Amygdala (tissue), 56 donors: ENCODE results near the gene CIDEB.

Experiments
- DNase-seq, 56 donors: peaks; one replicate each; lab custom pipeline; 2025; lab: John Stamatoyannopoulos, UW

Gene CIDEB

DNA sequence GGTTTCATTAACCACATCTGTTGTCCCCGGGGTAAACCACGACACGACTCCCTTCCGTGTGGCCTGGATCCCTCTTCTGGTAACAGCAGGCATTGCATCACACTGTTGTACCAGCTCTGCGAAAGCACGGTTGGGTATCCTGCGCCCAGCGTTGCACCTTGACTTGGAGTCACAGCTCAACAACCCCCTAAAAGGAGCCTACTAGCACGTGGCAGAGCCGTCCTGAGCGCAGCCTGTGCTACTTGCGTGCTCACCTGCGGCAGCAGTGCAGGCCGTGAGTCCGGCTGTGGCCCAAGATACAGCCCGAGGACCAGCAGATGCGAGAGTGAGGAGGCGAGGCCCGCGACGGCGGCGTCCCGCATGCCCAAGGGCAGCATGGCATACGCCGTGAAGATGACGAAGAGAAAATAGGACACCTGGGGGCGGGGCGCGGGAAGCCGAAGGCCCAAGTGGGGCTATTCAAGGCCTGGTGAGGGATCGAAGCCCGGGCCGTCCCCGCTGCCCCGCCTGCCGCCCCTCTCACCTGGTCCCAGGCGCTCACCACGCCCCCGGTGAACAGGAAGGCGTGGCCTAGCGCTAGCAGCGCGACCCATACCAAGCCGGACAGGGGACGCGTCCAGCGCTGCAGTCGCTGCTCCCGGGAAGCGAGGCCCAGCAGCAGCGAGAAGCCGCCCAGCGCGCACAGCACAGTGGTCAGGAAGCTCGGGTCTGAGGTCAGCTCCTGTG lies 24.7 kb upstream of the CIDEB start:
- DNase-seq, result peak in 26 of 56 donors; percentile 9 to 77 (median 35)

- DNase-seq, result no peak
Measured at GRCh38 chr14:24331731-24332267, 24.0 kb upstream of the CIDEB start.

DNA sequence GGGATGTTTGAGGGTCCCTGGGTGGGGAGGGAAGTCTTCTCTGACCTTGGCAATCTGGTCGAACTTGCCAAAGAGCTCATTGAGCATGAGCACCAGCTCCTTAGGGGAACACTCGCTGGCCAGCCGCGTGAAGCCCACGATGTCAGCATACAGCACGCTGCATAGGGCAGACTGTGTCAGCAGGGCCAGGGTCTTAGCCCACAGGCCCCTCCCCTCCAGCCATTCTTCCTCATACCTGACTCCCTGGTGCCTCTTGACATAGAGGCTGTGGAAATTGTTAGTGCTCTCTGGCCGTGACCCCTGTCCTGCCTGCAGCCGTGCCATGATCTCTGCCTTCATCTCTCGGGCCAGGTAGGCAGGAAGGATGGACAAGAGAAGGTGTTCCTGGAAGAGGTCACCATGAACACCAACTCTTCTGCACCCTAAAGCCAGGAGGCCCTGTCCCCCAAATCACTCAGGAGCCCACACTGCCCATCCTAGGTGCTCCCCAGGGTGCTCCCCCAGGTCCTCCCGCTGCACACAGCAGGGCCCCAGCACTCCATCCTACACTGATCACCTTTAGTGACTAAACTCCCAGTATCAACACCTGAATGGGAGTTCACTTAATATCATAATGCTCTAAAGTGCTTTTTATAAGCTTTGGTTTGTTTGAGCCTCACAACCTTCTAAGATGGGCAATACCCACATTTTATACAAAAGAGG lies 23.3 kb upstream of the CIDEB start:
- DNase-seq, result no peak

DNA sequence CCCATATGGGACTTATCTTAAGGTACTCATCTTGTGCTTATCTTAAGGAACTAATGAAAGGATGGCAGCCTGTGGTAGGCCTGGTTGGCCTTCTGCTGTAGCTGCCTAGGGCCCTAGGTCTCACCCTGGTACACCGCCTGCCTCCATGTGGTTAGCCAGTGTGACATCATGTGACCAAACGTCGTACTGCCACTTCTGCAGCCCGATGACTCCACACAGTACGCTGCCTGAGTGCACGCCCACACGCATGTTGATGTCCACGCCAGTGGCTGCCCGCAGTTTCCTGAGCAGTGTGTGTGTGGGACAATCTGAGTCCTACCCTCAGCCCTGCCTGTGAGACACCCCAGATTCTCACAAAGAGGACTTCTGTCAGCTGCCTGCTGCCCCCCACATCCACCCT lies 22.0 kb upstream of the CIDEB start:
- DNase-seq, result peak in 2 of 56 donors; percentile 26 to 44

DNA sequence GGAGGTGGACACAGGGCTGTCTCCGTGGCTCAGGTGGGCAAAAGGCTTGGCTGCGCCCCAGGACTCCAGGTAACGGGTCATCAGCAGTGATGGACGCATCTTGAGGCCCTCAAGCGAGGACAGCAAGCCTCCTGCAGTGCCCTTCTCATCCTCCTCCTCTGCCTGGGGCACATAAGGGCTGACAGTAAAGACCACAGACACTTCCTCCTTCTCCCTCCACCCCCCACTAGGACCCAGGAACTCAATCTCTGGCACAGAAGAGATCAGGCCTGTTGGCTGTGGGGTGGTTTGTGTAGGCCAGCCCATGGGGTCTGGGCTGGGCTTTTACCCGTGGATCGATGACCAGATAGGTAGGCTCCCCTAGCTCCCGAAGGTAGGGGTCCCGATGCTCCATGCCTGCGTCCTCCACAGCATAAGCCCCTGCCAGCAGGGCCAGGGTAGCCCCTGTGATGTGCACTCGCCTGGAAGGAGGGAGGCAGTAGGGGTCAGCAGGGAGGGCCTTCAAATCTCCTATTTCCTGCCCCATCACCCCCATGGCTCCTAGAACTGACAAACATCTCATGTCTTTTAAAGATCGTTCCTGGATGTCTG lies 21.4 kb upstream of the CIDEB start:
- DNase-seq, result no peak

GRCh38 chr14:24327914-24328313 lies 20.1 kb upstream of the CIDEB start:
- DNase-seq, result peak in 15 of 56 donors; percentile 15 to 65 (median 42)

GRCh38 chr14:24327303-24327702 lies 19.5 kb upstream of the CIDEB start:
- DNase-seq, result no peak

DNA sequence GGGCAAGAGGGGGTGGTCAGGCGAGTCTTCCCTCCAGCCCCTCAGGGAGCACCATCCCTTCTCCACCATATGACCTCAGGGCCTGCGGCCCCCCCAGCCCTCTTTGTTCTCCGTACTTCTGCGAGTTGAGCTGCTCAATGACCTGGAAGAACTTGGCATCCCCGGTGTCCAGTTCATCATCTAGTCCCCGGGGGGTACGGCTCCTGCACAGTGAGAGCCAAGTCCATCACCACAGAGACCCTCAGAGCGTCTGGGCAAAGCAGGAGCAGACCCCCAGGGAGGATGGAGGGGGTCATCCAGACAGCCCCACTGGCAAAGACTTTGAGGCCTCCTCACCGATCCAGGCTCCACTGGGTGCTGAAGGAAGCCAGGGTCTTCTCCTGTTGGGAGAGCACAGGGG lies 18.2 kb upstream of the CIDEB start:
- no peak for DNase-seq

DNA sequence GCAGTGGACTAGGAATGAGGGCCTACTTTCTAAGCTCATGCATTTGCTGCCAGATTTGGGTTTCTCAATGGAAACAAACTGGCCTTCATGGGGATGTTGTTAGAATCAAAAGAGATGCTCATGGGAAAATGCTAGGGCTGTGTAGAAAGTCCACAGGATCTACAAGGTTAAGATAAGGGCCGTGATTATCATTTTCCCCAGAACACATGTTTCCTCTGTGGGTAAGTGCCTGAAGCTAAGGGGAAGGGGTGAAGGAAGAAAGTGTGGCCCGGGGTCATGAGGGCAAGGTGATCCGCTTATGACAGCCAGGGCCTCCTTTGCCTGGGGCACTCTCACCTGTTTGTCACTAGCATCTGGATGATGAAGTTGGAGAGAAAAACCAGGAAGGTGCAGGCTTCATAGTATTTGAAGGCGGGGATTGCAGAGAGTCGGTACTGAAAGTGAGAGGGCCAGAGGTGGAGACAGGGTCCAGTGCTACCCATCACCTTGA lies 17.3 kb upstream of the CIDEB start:
- no peak for DNase-seq

GRCh38 chr14:24324024-24324423 lies 16.2 kb upstream of the CIDEB start:
- DNase-seq, result no peak

DNA sequence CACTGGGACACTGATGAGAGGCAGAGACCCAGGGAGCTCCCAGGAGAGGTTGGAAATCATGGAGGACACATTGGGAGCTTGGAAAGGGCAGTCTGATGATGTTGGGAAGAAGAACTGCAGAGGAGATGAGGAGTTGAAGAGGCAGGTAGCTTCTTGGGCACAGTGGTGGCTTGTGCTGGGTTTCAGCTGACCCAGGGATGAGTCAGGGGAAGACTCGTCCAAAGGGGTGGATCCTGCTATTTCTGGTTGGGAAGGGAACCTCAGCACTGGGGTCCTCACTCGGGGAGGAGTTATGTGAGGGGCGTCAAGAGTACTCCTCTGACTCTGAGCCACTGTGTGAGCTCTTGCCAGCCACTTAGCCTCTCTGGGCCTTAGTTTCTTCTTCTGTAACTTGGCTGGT lies 15.6 kb upstream of the CIDEB start:
- DNase-seq, result no peak

- DNase-seq, result no peak
Measured at GRCh38 chr14:24322672-24323071, 14.9 kb upstream of the CIDEB start.

GRCh38 chr14:24321212-24321975 lies 13.6 kb upstream of the CIDEB start:
- DNase-seq, result no peak

DNA sequence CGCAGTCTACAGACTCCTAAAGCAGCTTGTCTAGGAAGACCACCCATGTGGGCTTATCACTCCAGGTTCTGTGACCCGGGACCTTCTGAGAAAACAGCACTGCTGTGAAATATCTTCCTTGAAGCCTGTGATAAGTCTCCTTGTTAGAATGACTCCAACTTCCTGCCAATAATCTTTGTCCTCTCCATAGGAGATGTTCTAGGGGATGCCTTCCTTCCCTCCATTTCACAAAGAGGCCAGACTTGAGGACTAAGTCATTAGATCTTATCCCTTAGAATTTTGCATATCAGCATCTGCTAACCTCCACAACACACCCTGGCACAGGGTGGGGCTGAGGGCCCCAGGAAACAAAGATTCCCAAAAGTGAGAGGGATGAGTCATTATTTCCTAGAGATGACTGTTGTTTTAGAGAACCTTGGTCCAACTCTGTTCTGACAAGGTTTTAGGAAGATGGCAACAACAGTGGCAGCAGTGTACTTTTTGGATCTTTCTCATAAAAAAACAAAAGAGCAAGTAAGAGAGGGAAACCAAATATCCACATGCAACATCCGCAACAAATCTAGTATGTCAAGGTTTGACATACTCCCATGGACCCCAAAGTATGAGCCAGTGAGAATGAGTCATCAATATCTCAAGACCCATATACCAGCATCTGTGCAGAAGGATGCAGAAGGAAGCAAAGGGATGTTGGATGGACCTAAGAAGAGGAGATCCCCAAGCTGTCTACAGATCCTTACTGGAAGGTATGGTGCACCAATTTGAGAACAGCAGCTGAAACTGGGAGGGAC lies 9.6 kb upstream of the CIDEB start:
- DNase-seq, result no peak

DNA sequence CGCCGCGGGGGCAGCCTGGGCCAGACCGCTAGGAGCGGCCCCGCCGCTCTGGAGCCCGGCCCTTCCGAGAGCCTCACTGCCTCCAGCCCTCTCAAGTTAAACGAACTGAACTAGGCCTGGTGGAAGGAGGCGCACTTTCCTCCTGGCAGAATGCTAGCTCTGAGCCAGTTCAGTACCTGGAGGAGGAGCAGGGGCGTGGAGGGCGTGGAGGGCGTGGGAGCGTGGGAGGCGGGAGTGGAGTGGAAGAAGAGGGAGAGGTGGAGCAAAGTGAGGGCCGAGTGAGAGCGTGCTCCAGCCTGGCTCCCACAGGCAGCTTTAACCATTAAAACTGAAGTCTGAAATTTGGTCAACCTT lies 8.8 kb upstream of the CIDEB start:
- no peak for DNase-seq

DNA sequence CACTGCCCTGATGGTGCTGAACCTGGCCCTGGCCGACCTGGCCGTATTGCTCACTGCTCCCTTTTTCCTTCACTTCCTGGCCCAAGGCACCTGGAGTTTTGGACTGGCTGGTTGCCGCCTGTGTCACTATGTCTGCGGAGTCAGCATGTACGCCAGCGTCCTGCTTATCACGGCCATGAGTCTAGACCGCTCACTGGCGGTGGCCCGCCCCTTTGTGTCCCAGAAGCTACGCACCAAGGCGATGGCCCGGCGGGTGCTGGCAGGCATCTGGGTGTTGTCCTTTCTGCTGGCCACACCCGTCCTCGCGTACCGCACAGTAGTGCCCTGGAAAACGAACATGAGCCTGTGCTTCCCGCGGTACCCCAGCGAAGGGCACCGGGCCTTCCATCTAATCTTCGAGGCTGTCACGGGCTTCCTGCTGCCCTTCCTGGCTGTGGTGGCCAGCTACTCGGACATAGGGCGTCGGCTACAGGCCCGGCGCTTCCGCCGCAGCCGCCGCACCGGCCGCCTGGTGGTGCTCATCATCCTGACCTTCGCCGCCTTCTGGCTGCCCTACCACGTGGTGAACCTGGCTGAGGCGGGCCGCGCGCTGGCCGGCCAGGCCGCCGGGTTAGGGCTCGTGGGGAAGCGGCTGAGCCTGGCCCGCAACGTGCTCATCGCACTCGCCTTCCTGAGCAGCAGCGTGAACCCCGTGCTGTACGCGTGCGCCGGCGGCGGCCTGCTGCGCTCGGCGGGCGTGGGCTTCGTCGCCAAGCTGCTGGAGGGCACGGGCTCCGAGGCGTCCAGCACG lies 8.2 kb upstream of the CIDEB start:
- peak in 1 of 56 donors; percentile 14 for DNase-seq

- no peak for DNase-seq
Measured at GRCh38 chr14:24315243-24315806, 7.5 kb upstream of the CIDEB start.

DNA sequence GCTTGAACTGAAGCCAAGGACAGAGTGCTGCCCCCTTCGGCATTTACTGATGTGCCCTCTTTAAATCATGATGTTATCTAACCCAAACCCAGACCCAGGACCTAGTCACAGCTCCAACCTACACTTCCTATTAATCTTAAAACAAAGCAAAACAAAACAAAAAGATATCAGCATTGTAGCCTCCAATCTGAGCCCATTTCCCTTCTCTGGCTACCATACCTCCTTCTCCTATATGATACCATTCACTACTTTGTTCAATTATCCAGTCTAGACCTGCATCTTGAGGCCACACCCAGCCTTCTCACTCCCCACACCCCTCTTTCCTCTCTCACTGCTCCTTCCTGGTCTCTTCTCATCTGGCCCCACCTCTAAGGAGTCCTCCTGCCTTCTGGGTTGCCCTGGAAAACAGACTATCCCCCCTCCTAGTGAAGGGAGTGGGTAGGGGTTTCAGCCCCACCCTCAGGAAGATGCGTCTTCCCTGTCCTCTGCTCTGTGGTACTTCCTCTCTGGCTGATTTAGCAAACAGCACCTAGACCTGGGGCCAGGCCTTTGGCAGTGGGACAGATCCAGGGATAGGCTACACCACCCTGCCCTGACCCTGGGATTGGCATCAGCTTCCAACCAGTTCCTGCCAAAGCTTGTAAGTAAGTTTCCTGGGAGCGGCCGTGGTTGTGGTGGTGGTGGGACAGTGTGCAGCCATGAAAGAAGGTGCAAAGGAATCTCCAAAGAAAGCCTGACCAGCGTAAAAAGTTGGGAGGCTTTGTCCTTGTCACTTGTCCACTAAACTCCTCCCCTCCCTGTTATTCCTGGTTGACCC lies 6.8 kb upstream of the CIDEB start:
- no peak for DNase-seq
